ENCODE results near the gene MUC16.

- TF ChIP-seq TP53 (CRISPR knock-in tag; IDR thresholded peaks at IDR 0.05) (no peak), CBFB (CRISPR knock-in tag; IDR thresholded peaks at IDR 0.05; ENCODE audit: low read depth) (no peak), FOXP4 (CRISPR knock-in tag; IDR thresholded peaks at IDR 0.05) (no peak), USF2 (CRISPR knock-in tag; IDR thresholded peaks at IDR 0.05) (no peak), MAX (CRISPR knock-in tag; IDR thresholded peaks at IDR 0.05) (no peak), CTCF (IDR thresholded peaks at IDR 0.05) (no peak), ZNF121 (CRISPR knock-in tag; IDR thresholded peaks at IDR 0.05) (no peak)
Observed at GRCh38 chr19:9014803-9015202, 4.6 kb upstream of the MUC16 start.
